HCT116 (cell line): ENCODE data around the gene KCNK1. TPM values are rescaled to one million over a fixed set of nuclear protein-coding genes. Genes with fewer than 3 reads are reported as not detected.

ENCODE experiments used
- ATAC-seq: fragments of 200-7000 bp; cut with Tn5 transposase; 2 replicates; pipeline ENCODE4 v1.9.1; 2020; ENCODE audit warnings: mild to moderate bottlenecking, moderate library complexity
- BruUV-seq: library from RNA; stranded (reverse); fragments of 400-500 nt; replicated peaks from 2 replicates; lab custom pipeline; 2021; lab: Mats Ljungman, UMichigan
- CTCF ChIA-PET: fragments of 300-600 bp; sonication (Branson Sonifier 250); formaldehyde crosslinking; loops from one replicate; lab custom pipeline; 2021; ENCODE audit warnings: antibody characterized with exemption; lab: Charles Lee
- POLR2A ChIA-PET: fragments of 300-600, 350-600 bp; sonication (Branson Sonifier 250); formaldehyde crosslinking; loops from one replicate; lab custom pipeline; 2021; ENCODE audit warnings: antibody characterized with exemption; lab: Charles Lee
- RAD21 ChIA-PET, 2 experiments: fragments of 300-600 bp; sonication (Branson Sonifier 250); formaldehyde crosslinking; loops; one replicate each; lab custom pipeline; 2023; ENCODE audit warnings: low total read pairs in 2 of 2; ENCODE audit not compliant: uncharacterized antibody in 2 of 2, unreplicated experiment in 2 of 2, low non-redundant PET in 1 of 2; lab: Charles Lee
- DNase-seq: peaks from one replicate; pipeline ENCODE4 v3.0.0-alpha.2; 2010; ENCODE audit warnings: low read depth, low spot score
- H2AFZ ChIP-seq: fragments of 200-600 bp; shearing (Covaris generic), sonication (generic); 2 replicates; pipeline ENCODE4 v1.6.1; 2017; ENCODE audit warnings: low read depth, mixed run types, mixed read lengths, antibody characterized with exemption, low read length; ENCODE audit not compliant: poor library complexity, severe bottlenecking
- H3K27ac ChIP-seq: 2 replicates; pipeline ENCODE4 v1.5.1; 2012; ENCODE audit warnings: low read depth, low read length
- H3K27me3 ChIP-seq: fragments of 200-600 bp; sonication (generic); 2 replicates; pipeline ENCODE4 v1.6.1; 2016; ENCODE audit warnings: mixed run types, low read length, mixed read lengths; ENCODE audit not compliant: insufficient read depth
- H3K36me3 ChIP-seq, 2 experiments: fragments of 200-500 bp in 1 of 2; fragments of 200-600 bp in 1 of 2; sonication (Bioruptor generic) in 1 of 2; sonication (generic) in 1 of 2; 2 replicates each; pipeline versions ENCODE4 v1.5.1 to v1.6.1; 2014 to 2016; ENCODE audit warnings: low read length in 2 of 2, inconsistent platforms in 1 of 2, mixed read lengths in 1 of 2, mixed run types in 1 of 2; ENCODE audit not compliant: insufficient read depth in 2 of 2, control insufficient read depth in 1 of 2
- H3K4me1 ChIP-seq, 2 experiments: fragments of 200-600 bp in 1 of 2; sonication (generic) in 1 of 2; 2 replicates each; pipeline versions ENCODE4 v1.5.1 to v1.6.1; 2012 to 2017; ENCODE audit warnings: low read length in 2 of 2, inconsistent platforms in 1 of 2, mild to moderate bottlenecking in 1 of 2, mixed read lengths in 1 of 2, mixed run types in 1 of 2, moderate library complexity in 1 of 2; ENCODE audit not compliant: insufficient read depth in 2 of 2, control insufficient read depth in 1 of 2
- H3K4me2 ChIP-seq: fragments of 200-600 bp; sonication (generic); 2 replicates; pipeline ENCODE4 v1.6.1; 2017; ENCODE audit warnings: mixed run types, low read length, mixed read lengths
- H3K4me3 ChIP-seq, 2 experiments: fragments of 200-600 bp in 1 of 2; sonication (generic) in 1 of 2; replicated peaks in 1 of 2; 2 replicates each; pipeline ENCODE4 v1.5.1; 2011 to 2016; ENCODE audit warnings: low read length in 2 of 2, control low read depth in 1 of 2, low read depth in 1 of 2, mild to moderate bottlenecking in 1 of 2, mixed read lengths in 1 of 2, mixed run types in 1 of 2
- H3K79me2 ChIP-seq: fragments of 200-600 bp; sonication (generic); 2 replicates; pipeline ENCODE4 v1.6.1; 2017; ENCODE audit warnings: mild to moderate bottlenecking, mixed run types, low read length, moderate library complexity, mixed read lengths; ENCODE audit not compliant: insufficient read depth
- H3K9ac ChIP-seq: fragments of 200-600 bp; sonication (generic); 2 replicates; pipeline ENCODE4 v1.6.1; 2016; ENCODE audit warnings: low read length, mixed read lengths
- H3K9me2 ChIP-seq: fragments of 200-600 bp; sonication (generic), shearing (Covaris generic); 2 replicates; pipeline ENCODE4 v1.6.1; 2017; ENCODE audit warnings: mixed run types, mild to moderate bottlenecking, moderate library complexity; ENCODE audit not compliant: insufficient read depth
- H3K9me3 ChIP-seq, 2 experiments: fragments of 200-500 bp in 1 of 2; fragments of 200-600 bp in 1 of 2; sonication (Bioruptor generic) in 1 of 2; sonication (generic) in 1 of 2; 2 replicates each; pipeline ENCODE4 v1.6.1; 2014 to 2017; ENCODE audit warnings: low read length in 2 of 2, mixed read lengths in 2 of 2, inconsistent platforms in 1 of 2, low read depth in 1 of 2, mild to moderate bottlenecking in 1 of 2, mixed run types in 1 of 2, moderate library complexity in 1 of 2; ENCODE audit not compliant: control insufficient read depth in 1 of 2, insufficient read depth in 1 of 2
- H4K20me1 ChIP-seq: fragments of 200-600 bp; sonication (generic), shearing (Covaris generic); 2 replicates; pipeline ENCODE4 v1.6.1; 2017; ENCODE audit warnings: mixed run types, mild to moderate bottlenecking, moderate library complexity; ENCODE audit not compliant: insufficient read depth
- CBX3 ChIP-seq: IDR thresholded peaks from 2 replicates; pipeline ENCODE4 v1.6.1; 2012; ENCODE audit warnings: low read depth
- CEBPB ChIP-seq: IDR thresholded peaks from 2 replicates; pipeline ENCODE4 v1.6.1; 2012; ENCODE audit warnings: low read depth
- EGR1 ChIP-seq: IDR thresholded peaks from 2 replicates; pipeline ENCODE4 v1.6.1; 2012; ENCODE audit warnings: low read depth
- ELF1 ChIP-seq: IDR thresholded peaks from 2 replicates; pipeline ENCODE4 v1.6.1; 2012; ENCODE audit warnings: low read depth, borderline replicate concordance
- EZH2 ChIP-seq: fragments of 200-600 bp; sonication (generic); IDR thresholded peaks from 2 replicates; pipeline ENCODE4 v1.6.1; 2017; ENCODE audit warnings: antibody characterized with exemption, mixed run types
- EZH2phosphoT487 ChIP-seq: fragments of 200-600 bp; IDR thresholded peaks from 2 replicates; pipeline ENCODE4 v1.6.1; 2018; ENCODE audit warnings: antibody characterized with exemption, borderline replicate concordance
- FOSL1 ChIP-seq: IDR thresholded peaks from 2 replicates; pipeline ENCODE4 v1.6.1; 2012; ENCODE audit warnings: low read depth
- POLR2AphosphoS5 ChIP-seq: IDR thresholded peaks from 2 replicates; pipeline ENCODE4 v1.6.1; 2011; ENCODE audit warnings: mild to moderate bottlenecking, low read depth, low read length, moderate library complexity
- RAD21 ChIP-seq: IDR thresholded peaks from 2 replicates; pipeline ENCODE4 v1.6.1; 2012; ENCODE audit warnings: low read depth, mild to moderate bottlenecking
- REST ChIP-seq: IDR thresholded peaks from 2 replicates; pipeline ENCODE4 v1.6.1; 2012; ENCODE audit warnings: low read depth
- SIN3A ChIP-seq: IDR thresholded peaks from 2 replicates; pipeline ENCODE4 v1.6.1; 2012; ENCODE audit warnings: low read depth
- SP1 ChIP-seq: IDR thresholded peaks from 2 replicates; pipeline ENCODE4 v1.6.1; 2012; ENCODE audit warnings: low read depth
- SRF ChIP-seq: IDR thresholded peaks from 2 replicates; pipeline ENCODE4 v1.6.1; 2012; ENCODE audit warnings: low read depth
- TCF7L2 ChIP-seq: IDR thresholded peaks from 2 replicates; pipeline ENCODE4 v1.7.0; 2011; ENCODE audit warnings: borderline replicate concordance, inconsistent platforms; ENCODE audit not compliant: insufficient read depth, insufficient read length; ENCODE audit errors: extremely low read depth
- ZBTB33 ChIP-seq: IDR thresholded peaks from 2 replicates; pipeline ENCODE4 v1.6.1; 2011; ENCODE audit warnings: mild to moderate bottlenecking, low read length, moderate library complexity; ENCODE audit not compliant: insufficient replicate concordance; ENCODE audit errors: extremely low read depth
- ZFX ChIP-seq: fragments of 450-650 bp; IDR thresholded peaks from 2 replicates; pipeline ENCODE4 v1.6.1; 2017
- ZNF274 ChIP-seq: fragments of 200-500 bp; sonication (Bioruptor generic); IDR thresholded peaks from 2 replicates; pipeline ENCODE4 v1.6.1; 2014; ENCODE audit warnings: mild to moderate bottlenecking, low read depth, low read length, inconsistent platforms
- intact Hi-C: fragments of 100-400 bp; cut with micrococcal nuclease; formaldehyde crosslinking; loops from 2 replicates; pipeline ENCODE4 v1.10.0; 2022
- total RNA-seq: library from RNA; stranded (reverse); gene quantifications from one replicate; pipeline ENCODE4 v1.2.1, GENCODE V29; 2021; ENCODE audit not compliant: unreplicated experiment
- TF ChIP-seq, protein P1 (sequence below), 3 experiments: fragments of 200-600 bp in 1 of 3; sonication (generic) in 1 of 3; IDR thresholded peaks in 2 of 3; conservative IDR thresholded peaks in 1 of 3; 2 replicates each; pipeline ENCODE4 v1.5.1; 2012 to 2017; ENCODE audit warnings: low read depth in 2 of 3, low read length in 2 of 3, antibody characterized with exemption in 1 of 3, borderline replicate concordance in 1 of 3, control low read depth in 1 of 3, mild to moderate bottlenecking in 1 of 3, mixed read lengths in 1 of 3, mixed run types in 1 of 3, moderate library complexity in 1 of 3; ENCODE audit not compliant: insufficient read depth in 1 of 3
- TF ChIP-seq, protein P2 (sequence below): IDR thresholded peaks from 2 replicates; pipeline ENCODE4 v1.6.1; 2012

KCNK1 gene
- total RNA-seq, 1 experiment from 2014 or later: 28.4 TPM

GRCh38 chr1:233651563-233652233 lies 37.8 kb downstream of the KCNK1 start (continued):
- TF ChIP-seq CBX3: no peak

- Histone ChIP-seq H3K4me2 (no peak overlapping the region), H3K9me3 (0 out of 4 replicates have a peak, but pooled peaks cover 0 to 4% of the 10 kb centered on the region in 2 experiments), H3K4me1 (peaks cover 29 to 50% of the 10 kb centered on the region in 2 experiments), H3K36me3 (no peaks in the 10 kb centered on the region), H3K4me3 (no peak overlapping the region), H3K79me2 (peaks cover 11% of the 10 kb centered on the region; the same call in 1 of the 2 replicates), H3K27ac (no peak overlapping the region), H4K20me1 (no peaks in the 10 kb centered on the region), H2AFZ (no peak overlapping the region), H3K9ac (no peak overlapping the region), H3K27me3 (no peaks in the 10 kb centered on the region), H3K9me2 (no peaks in the 10 kb centered on the region)
- BruUV-seq: no TSS peak
- CTCF ChIA-PET: no interaction called here
- DNase-seq (no peak), ATAC-seq (no peak)
- RAD21 ChIA-PET: no interaction called here
- POLR2A ChIA-PET: no interaction called here
- intact Hi-C loops: no loop called here
- TF ChIP-seq CEBPB: no peak
- no peak for TF ChIP-seq POLR2AphosphoS5
- no peak for TF ChIP-seq SP1
- TF ChIP-seq ZNF274: no peak
- TF ChIP-seq ELF1: no peak
- no peak for TF ChIP-seq SIN3A
- TF ChIP-seq ZBTB33: no peak
- TF ChIP-seq, protein P1, sequence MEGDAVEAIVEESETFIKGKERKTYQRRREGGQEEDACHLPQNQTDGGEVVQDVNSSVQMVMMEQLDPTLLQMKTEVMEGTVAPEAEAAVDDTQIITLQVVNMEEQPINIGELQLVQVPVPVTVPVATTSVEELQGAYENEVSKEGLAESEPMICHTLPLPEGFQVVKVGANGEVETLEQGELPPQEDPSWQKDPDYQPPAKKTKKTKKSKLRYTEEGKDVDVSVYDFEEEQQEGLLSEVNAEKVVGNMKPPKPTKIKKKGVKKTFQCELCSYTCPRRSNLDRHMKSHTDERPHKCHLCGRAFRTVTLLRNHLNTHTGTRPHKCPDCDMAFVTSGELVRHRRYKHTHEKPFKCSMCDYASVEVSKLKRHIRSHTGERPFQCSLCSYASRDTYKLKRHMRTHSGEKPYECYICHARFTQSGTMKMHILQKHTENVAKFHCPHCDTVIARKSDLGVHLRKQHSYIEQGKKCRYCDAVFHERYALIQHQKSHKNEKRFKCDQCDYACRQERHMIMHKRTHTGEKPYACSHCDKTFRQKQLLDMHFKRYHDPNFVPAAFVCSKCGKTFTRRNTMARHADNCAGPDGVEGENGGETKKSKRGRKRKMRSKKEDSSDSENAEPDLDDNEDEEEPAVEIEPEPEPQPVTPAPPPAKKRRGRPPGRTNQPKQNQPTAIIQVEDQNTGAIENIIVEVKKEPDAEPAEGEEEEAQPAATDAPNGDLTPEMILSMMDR (IDR thresholded peaks at IDR 0.05 in 2 of 3, conservative IDR thresholded peaks at IDR 0.05 in 1 of 3; ENCODE audit: borderline replicate concordance in 1 of 3, insufficient read depth in 1 of 3, low read depth in 2 of 3, low read length in 2 of 3): no peak
- TF ChIP-seq FOSL1: no peak
- no peak for TF ChIP-seq EZH2
- no peak for TF ChIP-seq ZFX
- TF ChIP-seq, protein P2, sequence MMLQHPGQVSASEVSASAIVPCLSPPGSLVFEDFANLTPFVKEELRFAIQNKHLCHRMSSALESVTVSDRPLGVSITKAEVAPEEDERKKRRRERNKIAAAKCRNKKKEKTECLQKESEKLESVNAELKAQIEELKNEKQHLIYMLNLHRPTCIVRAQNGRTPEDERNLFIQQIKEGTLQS: no peak
- TF ChIP-seq REST: no peak
- no peak for TF ChIP-seq TCF7L2
- TF ChIP-seq EZH2phosphoT487: no peak
- no peak for TF ChIP-seq SRF
- TF ChIP-seq EGR1: no peak
- TF ChIP-seq RAD21: no peak
Measured at GRCh38 chr1:233652526-233652925, 38.6 kb downstream of the KCNK1 start.
